Fibroblast of lung (primary cell): ENCODE results near the gene EBF4. TPM values are rescaled to one million over a fixed set of nuclear protein-coding genes. Genes with fewer than 3 reads are reported as not detected.

Experiments used
- DNase-seq, 2 donors: peaks; one replicate each; pipeline versions ENCODE4 v3.0.0 to v3.0.0-alpha.2; 2010; ENCODE audit warnings: low read depth in 2 of 2
- H2AFZ ChIP-seq: 2 replicates; pipeline ENCODE4 v1.5.1; 2012; ENCODE audit warnings: low read length, control low read depth, inconsistent platforms
- H3K27ac ChIP-seq: 2 replicates; pipeline ENCODE4 v1.5.1; 2011; ENCODE audit warnings: low read length, control low read depth; ENCODE audit not compliant: insufficient read depth
- H3K27me3 ChIP-seq: 2 replicates; pipeline ENCODE4 v1.5.1; 2011; ENCODE audit warnings: mild to moderate bottlenecking, low read length; ENCODE audit not compliant: control insufficient read depth, insufficient read depth
- H3K36me3 ChIP-seq: 2 replicates; pipeline ENCODE4 v1.5.1; 2011; ENCODE audit warnings: low read length; ENCODE audit not compliant: control insufficient read depth, insufficient read depth
- H3K4me1 ChIP-seq: 2 replicates; pipeline ENCODE4 v1.5.1; 2011; ENCODE audit warnings: low read length; ENCODE audit not compliant: control insufficient read depth, insufficient read depth; ENCODE audit errors: extremely low read depth
- H3K4me2 ChIP-seq: 2 replicates; pipeline ENCODE4 v1.5.1; 2011; ENCODE audit warnings: low read length, control low read depth; ENCODE audit not compliant: insufficient read depth; ENCODE audit errors: extremely low read depth
- H3K4me3 ChIP-seq, 4 experiments: fragments of 200-600 bp in 1 of 4; sonication (generic) in 1 of 4; replicated peaks in 1 of 4; 2 replicates each; pipeline ENCODE4 v1.5.1; 2011 to 2016; ENCODE audit warnings: low read length in 4 of 4, low read depth in 3 of 4, mild to moderate bottlenecking in 3 of 4, control low read depth in 2 of 4, inconsistent platforms in 1 of 4, mixed read lengths in 1 of 4; ENCODE audit not compliant: insufficient read depth in 1 of 4; ENCODE audit errors: control extremely low read depth in 1 of 4
- H3K79me2 ChIP-seq: 2 replicates; pipeline ENCODE4 v1.5.1; 2012; ENCODE audit warnings: mild to moderate bottlenecking, low read length, inconsistent platforms; ENCODE audit not compliant: control insufficient read depth, insufficient read depth
- H3K9ac ChIP-seq: 2 replicates; pipeline ENCODE4 v1.5.1; 2011; ENCODE audit warnings: mild to moderate bottlenecking, low read length, control low read depth; ENCODE audit not compliant: insufficient read depth
- H3K9me3 ChIP-seq: 2 replicates; pipeline ENCODE4 v1.5.1; 2012; ENCODE audit warnings: low read depth, low read length; ENCODE audit not compliant: control insufficient read depth, insufficient read depth
- H4K20me1 ChIP-seq: 2 replicates; pipeline ENCODE4 v1.5.1; 2011; ENCODE audit warnings: low read length; ENCODE audit not compliant: control insufficient read depth, insufficient read depth; ENCODE audit errors: extremely low read depth
- CTCF ChIP-seq, 2 donors: IDR thresholded peaks in 1 of 2; conservative IDR thresholded peaks in 1 of 2; 1 replicate in 1 of 2; 2 replicates in 1 of 2; pipeline ENCODE4 v1.5.1; 2011 to 2012; ENCODE audit warnings: low read length in 2 of 2, control low read depth in 1 of 2, inconsistent platforms in 1 of 2, low read depth in 1 of 2, mild to moderate bottlenecking in 1 of 2
- EZH2 ChIP-seq: IDR thresholded peaks from 2 replicates; pipeline ENCODE4 v1.5.1; 2012; ENCODE audit warnings: low read length, control low read depth, mild to moderate bottlenecking; ENCODE audit errors: missing control alignments
- polyA plus RNA-seq, 2 donors: library from polyadenylated mRNA; depleted of rRNA in 1 of 2; stranded (reverse) in 1 of 2; unstranded in 1 of 2; fragments of >200 nt; gene quantifications; 2 replicates each; pipeline ENCODE4 v1.2.1, GENCODE V29; 2011 to 2012; ENCODE audit warnings: missing spikeins in 1 of 2
- total RNA-seq: library from RNA; depleted of rRNA; stranded (reverse); fragments of >200 nt; gene quantifications from 2 replicates; pipeline ENCODE4 v1.2.1, GENCODE V29; 2014

Gene EBF4
- total and polyA plus RNA-seq, 2 donors (not counting 1 experiment from before 2014, with no cell fraction given) = 0.35 to 0.99 TPM

GRCh38 chr20:2692886-2693285, 306 bp downstream of the EBF4 start:
- Histone ChIP-seq H3K27ac (no peak overlapping the region), H3K27me3 (peaks cover 43% of the 10 kb centered on the region), H2AFZ (no peak overlapping the region), H3K9ac (no peak overlapping the region), H3K9me3 (no peaks in the 10 kb centered on the region), H3K79me2 (no peaks in the 10 kb centered on the region), H3K4me1 (no peaks in the 10 kb centered on the region), H3K36me3 (no peaks in the 10 kb centered on the region), H4K20me1 (no peaks in the 10 kb centered on the region), H3K4me2 (no peak overlapping the region), H3K4me3 (no peak overlapping the region)
- no peak for DNase-seq
- TF ChIP-seq EZH2 = no peak

GRCh38 chr20:2693286-2694007, 867 bp downstream of the EBF4 start:
- TF ChIP-seq CTCF (conservative IDR thresholded peaks at IDR 0.05 in 1 of 2, IDR thresholded peaks at IDR 0.05 in 1 of 2; ENCODE audit: low read depth in 1 of 2, low read length in 2 of 2) = no peak
- TF ChIP-seq EZH2 = peak; percentile 76
- H3K27ac ChIP-seq = no peak overlapping the region
- H3K4me3 ChIP-seq = peak overlapping the region in 1 of 4 experiments; percentile 33
- peaks cover 45% of the 10 kb centered on the region for H3K27me3 ChIP-seq
- no peaks in the 10 kb centered on the region for H3K9me3 ChIP-seq
- no peaks in the 10 kb centered on the region for H3K36me3 ChIP-seq
- H4K20me1 ChIP-seq = no peaks in the 10 kb centered on the region
- H2AFZ ChIP-seq = no peak overlapping the region
- H3K79me2 ChIP-seq = no peaks in the 10 kb centered on the region
- DNase-seq = peak; percentile 5 to 17
- no peaks in the 10 kb centered on the region for H3K4me1 ChIP-seq
- H3K4me2 ChIP-seq = no peak overlapping the region
- H3K9ac ChIP-seq = no peak overlapping the region

- Histone ChIP-seq H3K27ac (no peak overlapping the region), H3K4me1 (no peaks in the 10 kb centered on the region), H3K9ac (no peak overlapping the region), H3K36me3 (no peaks in the 10 kb centered on the region), H2AFZ (no peak overlapping the region), H3K79me2 (no peaks in the 10 kb centered on the region), H4K20me1 (no peaks in the 10 kb centered on the region), H3K4me3 (no peak overlapping the region), H3K9me3 (no peaks in the 10 kb centered on the region), H3K27me3 (peaks cover 45% of the 10 kb centered on the region), H3K4me2 (no peak overlapping the region)
- no peak for DNase-seq
- TF ChIP-seq EZH2 (peak; percentile 24), CTCF (conservative IDR thresholded peaks at IDR 0.05 in 1 of 2, IDR thresholded peaks at IDR 0.05 in 1 of 2; ENCODE audit: low read depth in 1 of 2, low read length in 2 of 2) (no peak)
Measured at GRCh38 chr20:2694008-2694471, 1.5 kb downstream of the EBF4 start.
